ENCODE data around the gene YWHAG. TPM values are rescaled to one million over a fixed set of nuclear protein-coding genes. Genes with fewer than 3 reads are reported as not detected.

The YWHAG gene
- total and polyA plus RNA-seq, 2 donors from 2014 or later, result 45.4 to 94.2 TPM

DNA sequence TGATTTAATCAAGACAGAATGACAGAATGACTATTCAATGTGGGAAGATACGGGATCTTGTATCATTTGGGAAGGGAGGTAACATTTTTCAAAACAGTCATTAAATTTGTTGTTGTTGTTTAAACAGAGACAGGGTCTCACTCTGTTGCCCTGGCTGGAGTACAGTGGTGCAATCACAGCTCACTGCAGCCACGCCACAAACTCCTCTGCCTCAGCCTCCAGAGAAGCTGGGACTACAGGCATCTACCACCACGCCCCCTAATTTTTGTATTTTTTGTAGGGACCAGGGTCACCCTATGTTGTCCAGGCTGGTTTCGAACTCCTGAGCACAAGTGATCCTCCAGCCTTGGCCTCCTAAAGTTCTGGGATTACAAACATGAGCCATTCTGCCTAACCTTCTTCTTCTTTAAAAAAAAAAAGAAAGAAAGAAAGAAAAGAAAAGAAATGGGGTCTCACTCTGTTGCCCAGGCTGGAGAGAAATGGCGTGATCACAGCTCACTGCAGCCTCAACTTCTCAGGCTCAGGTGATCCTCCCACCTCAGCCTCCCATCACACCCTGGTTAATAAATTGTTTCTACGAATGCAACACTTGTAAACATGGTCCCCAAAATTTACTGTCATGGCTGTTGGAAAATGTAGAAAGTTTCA is 24.3 kb downstream of the YWHAG start:
- H3K4me1 ChIP-seq (ENCODE audit: control insufficient read depth in 2 of 3, insufficient read depth in 2 of 3, low read depth in 1 of 3, low read length in 3 of 3), result peaks cover 0 to 17% (median 15%) of the 10 kb centered on the region in 3 donors
- H3K9ac ChIP-seq (ENCODE audit: low read length in 3 of 3), result no peak overlapping the region
- H3K36me3 ChIP-seq (ENCODE audit: control insufficient read depth in 2 of 3, insufficient read depth in 3 of 3, low read length in 3 of 3), result peaks cover 0 to 6% (median 0%) of the 10 kb centered on the region in 3 donors
- H3K27ac ChIP-seq (ENCODE audit: low read depth in 2 of 2, low read length in 2 of 2), result no peak overlapping the region
- H3K9me3 ChIP-seq (ENCODE audit: control insufficient read depth in 2 of 3, insufficient read depth in 1 of 3, low read length in 3 of 3), result no peaks in the 10 kb centered on the region
- no peak for DNase-seq
- TF ChIP-seq, protein P1, sequence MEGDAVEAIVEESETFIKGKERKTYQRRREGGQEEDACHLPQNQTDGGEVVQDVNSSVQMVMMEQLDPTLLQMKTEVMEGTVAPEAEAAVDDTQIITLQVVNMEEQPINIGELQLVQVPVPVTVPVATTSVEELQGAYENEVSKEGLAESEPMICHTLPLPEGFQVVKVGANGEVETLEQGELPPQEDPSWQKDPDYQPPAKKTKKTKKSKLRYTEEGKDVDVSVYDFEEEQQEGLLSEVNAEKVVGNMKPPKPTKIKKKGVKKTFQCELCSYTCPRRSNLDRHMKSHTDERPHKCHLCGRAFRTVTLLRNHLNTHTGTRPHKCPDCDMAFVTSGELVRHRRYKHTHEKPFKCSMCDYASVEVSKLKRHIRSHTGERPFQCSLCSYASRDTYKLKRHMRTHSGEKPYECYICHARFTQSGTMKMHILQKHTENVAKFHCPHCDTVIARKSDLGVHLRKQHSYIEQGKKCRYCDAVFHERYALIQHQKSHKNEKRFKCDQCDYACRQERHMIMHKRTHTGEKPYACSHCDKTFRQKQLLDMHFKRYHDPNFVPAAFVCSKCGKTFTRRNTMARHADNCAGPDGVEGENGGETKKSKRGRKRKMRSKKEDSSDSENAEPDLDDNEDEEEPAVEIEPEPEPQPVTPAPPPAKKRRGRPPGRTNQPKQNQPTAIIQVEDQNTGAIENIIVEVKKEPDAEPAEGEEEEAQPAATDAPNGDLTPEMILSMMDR (IDR thresholded peaks at IDR 0.05; ENCODE audit: borderline replicate concordance, extremely low read depth, insufficient read depth), result no peak
- no peak overlapping the region for H3K4me3 ChIP-seq (ENCODE audit: low read length in 3 of 3)
- no peak for FAIRE-seq
- intact Hi-C loops (cut with DNase I), result no loop called here
- H3K27me3 ChIP-seq (ENCODE audit: control insufficient read depth, insufficient read depth, low read length), result no peaks in the 10 kb centered on the region

DNA sequence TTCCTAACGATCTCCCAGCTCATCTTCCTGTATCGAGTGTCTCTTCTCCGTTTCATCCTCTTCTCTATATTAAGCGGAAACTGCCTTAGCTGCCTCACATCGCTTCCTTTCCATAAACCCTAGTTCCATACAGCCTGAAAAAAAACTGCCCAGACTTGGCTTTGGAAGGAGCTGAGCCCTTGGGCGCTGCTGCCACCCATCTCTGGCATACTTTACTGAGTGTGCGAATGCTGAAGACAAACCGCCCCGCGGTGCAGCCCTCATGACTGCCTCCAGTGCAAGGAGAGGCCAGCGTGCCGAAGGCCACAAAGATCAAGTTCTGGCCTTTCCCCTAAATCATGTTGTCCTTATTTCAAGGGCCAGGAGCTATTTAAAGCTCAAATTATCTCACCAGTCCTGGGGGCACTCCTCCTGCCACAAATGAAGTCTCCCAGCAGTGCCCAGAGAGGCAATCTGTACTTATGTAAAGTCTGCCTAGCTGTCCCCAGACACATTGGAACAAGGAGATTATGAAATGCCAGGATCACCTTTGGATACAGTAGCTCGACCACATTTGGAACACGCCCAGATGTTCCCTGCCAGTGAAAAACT is 25.2 kb downstream of the YWHAG start:
- no peaks in the 10 kb centered on the region for H3K9me3 ChIP-seq (ENCODE audit: control insufficient read depth in 2 of 3, insufficient read depth in 1 of 3, low read length in 3 of 3)
- H3K27me3 ChIP-seq (ENCODE audit: control insufficient read depth, insufficient read depth, low read length), result no peaks in the 10 kb centered on the region
- peak overlapping the region in 1 of 3 donors; percentile 43 for H3K9ac ChIP-seq (ENCODE audit: low read length in 3 of 3)
- intact Hi-C loops (cut with DNase I), result no loop called here
- H3K4me1 ChIP-seq (ENCODE audit: control insufficient read depth in 2 of 3, insufficient read depth in 2 of 3, low read depth in 1 of 3, low read length in 3 of 3), result peaks cover 0 to 17% (median 15%) of the 10 kb centered on the region in 3 donors
- H3K36me3 ChIP-seq (ENCODE audit: control insufficient read depth in 2 of 3, insufficient read depth in 3 of 3, low read length in 3 of 3), result peaks cover 0 to 14% (median 5%) of the 10 kb centered on the region in 3 donors
- TF ChIP-seq, protein P1 (IDR thresholded peaks at IDR 0.05; ENCODE audit: borderline replicate concordance, extremely low read depth, insufficient read depth), result no peak
- peak overlapping the region in 1 of 3 donors; percentile 7 for H3K4me3 ChIP-seq (ENCODE audit: low read length in 3 of 3)
- FAIRE-seq (no peak), DNase-seq (peak in 4 of 5 donors; percentile 46 to 90 (median 68))
- H3K27ac ChIP-seq (ENCODE audit: low read depth in 2 of 2, low read length in 2 of 2), result peak overlapping the region; percentile 47 to 51

DNA sequence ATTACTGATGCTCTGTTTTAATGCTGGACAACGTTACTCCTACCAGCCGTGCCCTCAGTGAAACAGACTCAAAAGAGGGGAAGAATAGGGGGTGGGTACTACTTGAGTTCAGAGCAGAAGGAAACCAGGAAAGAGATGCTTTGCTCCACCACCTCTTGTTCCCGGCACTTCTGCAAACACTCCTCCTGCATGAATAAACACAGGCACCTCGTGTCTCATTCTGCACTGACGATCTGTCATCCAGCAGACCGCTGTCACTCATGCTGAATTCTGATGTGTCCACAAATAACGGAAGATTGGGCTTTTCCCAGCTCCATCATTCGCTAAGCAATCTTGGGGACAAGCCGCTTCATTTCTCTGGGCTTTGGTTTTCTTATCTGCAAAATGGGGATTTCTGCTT is 26.7 kb downstream of the YWHAG start:
- Histone ChIP-seq H3K4me1 (ENCODE audit: control insufficient read depth in 2 of 3, insufficient read depth in 2 of 3, low read depth in 1 of 3, low read length in 3 of 3) (peaks cover 3 to 17% (median 15%) of the 10 kb centered on the region in 3 donors), H3K4me3 (ENCODE audit: low read length in 3 of 3) (no peak overlapping the region), H3K36me3 (ENCODE audit: control insufficient read depth in 2 of 3, insufficient read depth in 3 of 3, low read length in 3 of 3) (peaks cover 2 to 19% (median 8%) of the 10 kb centered on the region in 3 donors), H3K27ac (ENCODE audit: low read depth in 2 of 2, low read length in 2 of 2) (no peak overlapping the region), H3K27me3 (ENCODE audit: control insufficient read depth, insufficient read depth, low read length) (no peaks in the 10 kb centered on the region), H3K9ac (ENCODE audit: low read length in 3 of 3) (no peak overlapping the region), H3K9me3 (ENCODE audit: control insufficient read depth in 2 of 3, insufficient read depth in 1 of 3, low read length in 3 of 3) (no peaks in the 10 kb centered on the region)
- no peak for FAIRE-seq
- TF ChIP-seq, protein P1 (IDR thresholded peaks at IDR 0.05; ENCODE audit: borderline replicate concordance, extremely low read depth, insufficient read depth), result no peak
- DNase-seq, result no peak
- intact Hi-C loops (cut with DNase I), result no loop called here
